ENCODE results near the gene KCNQ1.

The KCNQ1 gene

GRCh38 chr11:2559527-2560311 is 114.9 kb downstream of the KCNQ1 start:
- FAIRE-seq: no peak

- FAIRE-seq: no peak
Measured at GRCh38 chr11:2561696-2562581, 117.1 kb downstream of the KCNQ1 start.

GRCh38 chr11:2562890-2563212 is 118.0 kb downstream of the KCNQ1 start:
- FAIRE-seq: no peak

- FAIRE-seq: no peak
Measured at GRCh38 chr11:2563213-2564007, 118.6 kb downstream of the KCNQ1 start.

GRCh38 chr11:2564008-2564530 is 119.3 kb downstream of the KCNQ1 start:
- no peak for FAIRE-seq

GRCh38 chr11:2564588-2565425 is 120.0 kb downstream of the KCNQ1 start:
- FAIRE-seq: no peak

GRCh38 chr11:2565447-2566222 is 120.8 kb downstream of the KCNQ1 start:
- FAIRE-seq: no peak

GRCh38 chr11:2566223-2567025 is 121.6 kb downstream of the KCNQ1 start:
- no peak for FAIRE-seq

- no peak for FAIRE-seq
Measured at GRCh38 chr11:2567026-2567671, 122.3 kb downstream of the KCNQ1 start.

- FAIRE-seq: no peak
Measured at GRCh38 chr11:2569321-2569721, 124.5 kb downstream of the KCNQ1 start.

GRCh38 chr11:2569731-2570210 is 125.0 kb downstream of the KCNQ1 start:
- FAIRE-seq: no peak

- no peak for FAIRE-seq
Measured at GRCh38 chr11:2570211-2570811, 125.5 kb downstream of the KCNQ1 start.

- FAIRE-seq: no peak
Measured at GRCh38 chr11:2570841-2571597, 126.2 kb downstream of the KCNQ1 start.

GRCh38 chr11:2571598-2572281 is 126.9 kb downstream of the KCNQ1 start:
- FAIRE-seq: no peak

GRCh38 chr11:2572491-2573239 is 127.9 kb downstream of the KCNQ1 start:
- FAIRE-seq: no peak

- no peak for FAIRE-seq
Measured at GRCh38 chr11:2573240-2574042, 128.6 kb downstream of the KCNQ1 start.
